Measurements from ENCODE around the gene IGF1R. TPM values are rescaled to one million over a fixed set of nuclear protein-coding genes. Genes with fewer than 3 reads are reported as not detected.
"Not testable (repeated sequence)": the region's sequence is repeated elsewhere in the genome, so short reads cannot be mapped to it uniquely, and the experiment has no call there.

Gene IGF1R
- total RNA-seq, 1 donor from 2014 or later, result 131 TPM

- H3K27me3 Mint-ChIP-seq (ENCODE audit: unreplicated experiment), result peaks cover 14% of the 10 kb centered on the region
- peaks cover 7% of the 10 kb centered on the region for H3K4me1 Mint-ChIP-seq (ENCODE audit: unreplicated experiment)
- H3K27ac Mint-ChIP-seq (ENCODE audit: unreplicated experiment), result no peak overlapping the region
- DNase-seq (ENCODE audit: low spot score), result no peak
- peaks cover 49% of the 10 kb centered on the region for H3K36me3 Mint-ChIP-seq (ENCODE audit: low read depth, unreplicated experiment)
- H3K4me3 Mint-ChIP-seq (ENCODE audit: unreplicated experiment), result no peak overlapping the region
- TF ChIP-seq CTCF (IDR thresholded peaks at IDR 0.05; ENCODE audit: unreplicated experiment), result no peak
- H3K9me3 Mint-ChIP-seq (ENCODE audit: unreplicated experiment), result no peaks in the 10 kb centered on the region
These were observed 312.3 kb downstream of the IGF1R start for GRCh38 chr15:98960555-98961050.

- peaks cover 28% of the 10 kb centered on the region for H3K36me3 Mint-ChIP-seq (ENCODE audit: low read depth, unreplicated experiment)
- H3K27ac Mint-ChIP-seq (ENCODE audit: unreplicated experiment), result no peak overlapping the region
- H3K4me1 Mint-ChIP-seq (ENCODE audit: unreplicated experiment), result no peaks in the 10 kb centered on the region
- H3K4me3 Mint-ChIP-seq (ENCODE audit: unreplicated experiment), result no peak overlapping the region
- no peaks in the 10 kb centered on the region for H3K9me3 Mint-ChIP-seq (ENCODE audit: unreplicated experiment)
- no peak for TF ChIP-seq CTCF (IDR thresholded peaks at IDR 0.05; ENCODE audit: unreplicated experiment)
- DNase-seq (ENCODE audit: low spot score), result no peak
- peaks cover 6% of the 10 kb centered on the region for H3K27me3 Mint-ChIP-seq (ENCODE audit: unreplicated experiment)
These were observed 315.1 kb downstream of the IGF1R start for GRCh38 chr15:98963444-98963843.

- peaks cover 8% of the 10 kb centered on the region for H3K27me3 Mint-ChIP-seq (ENCODE audit: unreplicated experiment)
- no peak for TF ChIP-seq CTCF (IDR thresholded peaks at IDR 0.05; ENCODE audit: unreplicated experiment)
- no peaks in the 10 kb centered on the region for H3K9me3 Mint-ChIP-seq (ENCODE audit: unreplicated experiment)
- H3K36me3 Mint-ChIP-seq (ENCODE audit: low read depth, unreplicated experiment), result peaks cover 22% of the 10 kb centered on the region
- H3K4me3 Mint-ChIP-seq (ENCODE audit: unreplicated experiment), result no peak overlapping the region
- no peak for DNase-seq (ENCODE audit: low spot score)
- no peak overlapping the region for H3K27ac Mint-ChIP-seq (ENCODE audit: unreplicated experiment)
- H3K4me1 Mint-ChIP-seq (ENCODE audit: unreplicated experiment), result no peaks in the 10 kb centered on the region
These were observed 316.3 kb downstream of the IGF1R start for GRCh38 chr15:98964466-98965133.

- H3K27me3 Mint-ChIP-seq (ENCODE audit: unreplicated experiment); H3K4me1 Mint-ChIP-seq (ENCODE audit: unreplicated experiment); H3K9me3 Mint-ChIP-seq (ENCODE audit: unreplicated experiment); H3K4me3 Mint-ChIP-seq (ENCODE audit: unreplicated experiment); DNase-seq (ENCODE audit: low spot score); H3K27ac Mint-ChIP-seq (ENCODE audit: unreplicated experiment): not testable (repeated sequence)
- H3K36me3 Mint-ChIP-seq (ENCODE audit: low read depth, unreplicated experiment), result peaks cover 22% of the 10 kb centered on the region
These were observed 316.8 kb downstream of the IGF1R start for GRCh38 chr15:98965134-98965491.

GRCh38 chr15:98965597-98965996 is 317.3 kb downstream of the IGF1R start:
- no peaks in the 10 kb centered on the region for H3K9me3 Mint-ChIP-seq (ENCODE audit: unreplicated experiment)
- no peaks in the 10 kb centered on the region for H3K4me1 Mint-ChIP-seq (ENCODE audit: unreplicated experiment)
- H3K27ac Mint-ChIP-seq (ENCODE audit: unreplicated experiment), result no peak overlapping the region
- no peak overlapping the region for H3K4me3 Mint-ChIP-seq (ENCODE audit: unreplicated experiment)
- peaks cover 22% of the 10 kb centered on the region for H3K36me3 Mint-ChIP-seq (ENCODE audit: low read depth, unreplicated experiment)
- DNase-seq (ENCODE audit: low spot score), result no peak
- TF ChIP-seq CTCF (IDR thresholded peaks at IDR 0.05; ENCODE audit: unreplicated experiment), result no peak
- peaks cover 4% of the 10 kb centered on the region for H3K27me3 Mint-ChIP-seq (ENCODE audit: unreplicated experiment)

Data from endothelial cell (in vitro differentiated cells).